GM12865 (cell line): ENCODE measurements around the gene LYSMD2.

ENCODE experiments used
- DNase-seq: peaks from one replicate; pipeline ENCODE4 v3.0.0; 2010; ENCODE audit warnings: low read depth
- H3K4me3 ChIP-seq: 2 replicates; pipeline ENCODE4 v1.5.1; 2011; ENCODE audit warnings: mild to moderate bottlenecking, low read depth, low read length, control low read depth
- CTCF ChIP-seq: IDR thresholded peaks from 2 replicates; pipeline ENCODE4 v1.5.1; 2011; ENCODE audit warnings: low read length, control low read depth, low read depth, inconsistent platforms; ENCODE audit not compliant: insufficient read depth; ENCODE audit errors: missing control alignments

Gene LYSMD2

DNA sequence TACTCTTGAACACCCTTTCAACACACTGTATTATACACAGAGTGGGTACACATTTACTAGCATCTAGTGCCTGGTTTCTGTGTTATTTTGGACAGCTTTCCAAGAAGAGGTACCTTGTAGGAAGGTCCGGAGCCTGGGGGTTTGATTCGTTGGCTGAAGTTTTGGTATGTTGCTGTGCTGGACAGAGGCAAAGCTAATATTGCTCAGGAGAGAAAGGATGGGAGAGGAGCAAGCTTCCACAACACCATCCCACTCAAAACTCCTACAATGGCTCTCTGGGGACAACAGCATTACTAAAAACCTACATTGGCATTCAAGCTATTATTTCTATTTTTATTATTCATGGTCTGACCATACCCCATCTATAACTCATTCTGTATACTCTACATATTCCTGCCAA, 1.1 kb upstream of the LYSMD2 start:
- H3K4me3 ChIP-seq = no peak overlapping the region; the same call in 1 of the 2 replicates
- DNase-seq = no peak
- TF ChIP-seq CTCF = no peak

DNA sequence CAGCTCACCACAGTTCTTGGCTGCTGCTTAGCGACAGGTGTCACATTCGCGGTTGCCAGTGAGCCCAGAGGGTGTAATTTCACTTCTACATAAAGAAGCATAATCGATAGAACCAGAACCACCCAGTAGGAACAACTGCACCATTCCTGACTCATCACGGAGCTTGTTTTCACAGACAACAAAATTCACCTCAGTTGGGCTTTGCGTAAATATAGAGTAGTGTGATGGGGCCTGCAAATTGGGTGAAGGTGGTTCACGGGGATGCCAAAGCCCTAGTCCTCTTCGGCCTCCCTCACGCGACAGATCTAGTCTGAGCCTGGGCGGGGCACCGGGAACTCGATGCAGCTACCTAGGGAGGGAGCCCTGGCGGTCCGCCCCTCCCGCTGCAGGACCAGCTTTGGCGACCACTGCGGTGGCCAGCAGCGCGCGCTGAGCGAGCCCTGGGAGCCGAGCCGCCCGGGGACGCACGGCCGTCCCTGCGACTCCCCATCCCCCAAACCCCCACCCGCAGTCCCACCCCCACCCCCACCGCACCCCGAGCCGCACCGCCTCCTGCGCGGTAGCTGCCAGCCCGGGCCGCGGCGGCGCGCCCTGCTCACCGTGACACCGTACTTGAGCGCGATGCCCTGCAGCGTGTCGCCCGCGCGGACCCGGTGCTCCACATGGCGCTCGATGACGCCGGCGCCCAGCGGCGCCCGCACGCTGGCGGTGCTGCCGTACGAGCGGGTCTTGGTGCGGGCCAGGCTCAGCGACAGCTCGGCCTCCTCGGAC, 519 bp downstream of the LYSMD2 start:
- no peak for TF ChIP-seq CTCF
- DNase-seq = peak; percentile 77
- peak overlapping the region; percentile 66 for H3K4me3 ChIP-seq

DNA sequence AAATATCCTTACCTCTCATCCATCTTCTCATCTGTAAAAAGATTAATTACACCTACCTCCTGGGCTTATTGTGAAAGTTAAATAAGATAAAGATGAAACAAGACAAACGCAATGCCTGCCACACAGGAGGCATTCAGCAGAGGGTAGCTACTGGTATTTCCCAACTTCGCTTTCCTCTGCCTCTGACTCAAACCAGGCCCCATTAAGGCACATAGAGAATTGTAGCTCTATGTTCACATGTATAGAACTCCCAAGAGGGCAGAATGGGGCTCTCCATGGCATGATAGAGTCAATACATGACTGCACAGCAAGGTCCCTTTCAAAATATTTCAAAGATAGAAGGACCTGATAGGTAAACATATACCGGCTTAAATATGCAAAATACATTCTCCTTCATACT, 1.4 kb downstream of the LYSMD2 start:
- peak; percentile 86 for DNase-seq
- no peak for TF ChIP-seq CTCF
- H3K4me3 ChIP-seq = peak overlapping the region; percentile 66

DNA sequence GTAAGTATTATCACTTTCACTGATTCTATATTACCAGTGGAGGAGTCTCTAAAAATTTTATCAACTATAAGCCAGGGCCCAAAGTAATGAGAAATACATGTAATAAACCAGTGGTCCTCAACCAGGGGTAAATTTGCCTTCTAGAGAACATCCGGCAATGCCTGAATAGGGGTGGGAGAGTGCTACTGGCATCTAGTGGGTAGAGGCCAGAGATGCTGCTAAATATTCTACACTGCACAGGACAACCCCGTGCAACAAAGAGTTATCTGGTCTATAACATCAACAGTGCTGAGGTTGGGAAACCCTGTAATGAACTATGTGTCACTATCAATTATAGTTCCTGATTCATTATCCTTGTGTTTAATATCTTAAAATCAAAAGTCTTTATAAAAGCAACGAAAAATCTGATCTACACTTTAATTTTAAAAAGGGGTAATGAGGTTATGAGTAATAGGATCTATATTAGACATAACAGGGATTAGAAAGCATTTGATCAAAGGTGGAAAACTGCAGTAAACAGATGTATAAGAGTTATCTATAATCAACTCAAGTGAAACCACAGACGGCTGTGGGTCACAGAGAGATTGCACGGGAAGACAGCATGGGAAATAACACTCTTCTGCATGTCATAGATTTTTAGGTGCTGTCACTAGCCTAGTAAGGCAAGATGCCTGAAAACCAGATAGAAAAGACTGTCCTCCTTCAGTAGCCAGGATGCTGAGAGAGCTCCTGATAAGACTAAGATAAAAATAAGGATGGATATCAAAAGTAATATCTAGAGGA, 2.0 kb downstream of the LYSMD2 start:
- DNase-seq = peak; percentile 70
- peak; percentile 39 for TF ChIP-seq CTCF
- peak overlapping the region; percentile 66 for H3K4me3 ChIP-seq

GRCh38 chr15:51732646-51733045, 4.8 kb downstream of the LYSMD2 start:
- TF ChIP-seq CTCF = no peak
- DNase-seq = no peak
- H3K4me3 ChIP-seq = no peak overlapping the region

DNA sequence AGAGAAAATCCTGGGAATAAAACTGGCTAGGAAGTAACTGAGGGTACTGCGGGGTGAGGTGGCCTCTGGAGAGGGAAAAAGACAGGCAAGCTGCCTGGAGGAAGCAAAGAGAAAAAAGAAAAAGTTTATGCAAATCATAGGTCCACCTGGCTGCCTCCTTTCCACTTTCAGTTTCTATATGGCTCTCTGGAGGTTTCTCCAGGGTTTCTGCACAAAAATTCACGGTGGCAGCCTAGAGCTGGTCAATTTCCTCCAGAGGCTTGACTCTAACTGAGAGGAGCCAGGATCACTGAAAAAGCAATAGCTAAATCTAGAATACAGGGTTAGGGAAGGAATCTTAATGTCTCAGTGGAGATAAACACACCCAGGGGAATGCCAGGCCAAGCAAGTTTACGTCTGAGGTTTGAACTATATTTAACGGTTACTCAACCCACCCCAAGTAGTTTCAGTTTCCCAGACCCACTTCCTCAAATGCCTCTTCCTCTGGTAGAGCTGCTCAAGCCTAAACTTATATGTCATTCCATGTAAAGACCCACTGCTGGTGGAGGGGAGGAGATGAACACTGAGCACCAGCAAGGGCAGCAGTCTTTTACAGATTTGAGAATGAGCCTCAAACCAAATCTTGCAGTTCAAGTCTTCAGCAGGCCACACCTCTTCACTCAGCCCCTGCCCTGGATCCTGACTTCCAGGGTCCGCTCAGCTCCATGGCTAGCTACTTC, 5.7 kb downstream of the LYSMD2 start:
- TF ChIP-seq CTCF = no peak
- peak overlapping the region; percentile 51 for H3K4me3 ChIP-seq
- DNase-seq = peak; percentile 91
